ENCODE results near the gene CLK3. TPM values are rescaled to one million over a fixed set of nuclear protein-coding genes. Genes with fewer than 3 reads are reported as not detected.

Gene CLK3
- total RNA-seq (2022; extraction: Qiagen RNA extraction) = 33.4 to 40.5 TPM (median 35.7 TPM) in 5 replicates

DNA sequence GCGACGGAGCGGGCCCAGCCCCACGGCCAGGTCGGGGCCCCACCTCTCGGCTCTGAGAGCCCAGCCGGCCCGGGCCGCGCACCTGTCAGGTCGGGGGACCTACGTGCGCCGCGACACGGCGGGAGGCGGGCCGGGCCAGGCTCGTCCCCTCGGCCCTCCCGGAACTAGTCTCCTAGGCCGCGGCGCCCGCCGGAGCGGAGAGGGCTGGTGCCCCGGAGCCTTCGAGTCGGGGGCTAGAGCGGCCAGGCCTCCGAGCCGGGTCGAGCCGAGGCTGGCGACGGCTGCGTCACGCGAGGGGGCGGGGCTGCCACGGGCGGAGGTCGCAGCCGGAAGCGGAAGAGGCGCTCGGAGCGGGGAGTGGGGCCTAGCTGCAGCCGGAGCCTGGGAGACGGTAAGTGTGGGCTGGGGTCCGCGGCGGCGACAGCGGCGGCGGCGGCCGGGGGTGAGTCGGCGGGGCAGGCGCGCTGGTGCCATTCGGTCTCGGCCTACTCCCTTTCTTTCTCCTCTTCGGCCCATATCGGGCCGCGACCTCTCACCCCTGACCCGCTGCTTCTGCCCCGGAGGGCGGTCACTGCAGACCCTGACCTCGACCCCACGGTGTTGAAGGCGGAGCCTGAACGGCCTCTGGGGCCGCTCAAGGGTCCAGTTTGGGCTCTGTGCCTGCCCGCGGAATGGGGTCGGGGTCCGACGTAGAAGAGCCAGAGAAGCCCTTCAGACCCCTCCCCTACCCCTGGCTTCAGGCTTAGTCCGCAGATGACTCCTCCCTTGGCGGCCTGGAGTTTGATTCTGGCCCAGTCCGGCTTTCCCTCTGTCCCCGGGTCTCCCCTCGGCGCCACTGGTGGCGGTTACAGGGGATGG, at the start of gene CLK3:
TSS of gene CLK3 (plus strand) at position 329 of the 858 bp plus-strand sequence. CDS start 3,361 bp downstream, outside the sequence.

Other genes with a start within 250 kb of the CLK3 start
- 0.05 TPM in 1 of 5 replicates, not detected in the others for gene CYP11A1, start 248.2 kb upstream of the CLK3 start, total RNA-seq (2022; extraction: Qiagen RNA extraction)
- gene SEMA7A, start 181.9 kb upstream of the CLK3 start, total RNA-seq (2022; extraction: Qiagen RNA extraction) = 0.98 to 1.3 TPM (median 1.1 TPM) in 5 replicates
- 36.9 to 41.9 TPM (median 41.5 TPM) in 5 replicates for gene UBL7, start 154.7 kb upstream of the CLK3 start, total RNA-seq (2022; extraction: Qiagen RNA extraction)
- gene ARID3B, start 74.6 kb upstream of the CLK3 start, total RNA-seq (2022; extraction: Qiagen RNA extraction) = 2.9 to 3.7 TPM (median 3.1 TPM) in 5 replicates
- gene EDC3, start 80.2 kb downstream of the CLK3 start, total RNA-seq (2022; extraction: Qiagen RNA extraction) = 21.8 to 25.5 TPM (median 22.7 TPM) in 5 replicates
- gene CYP1A1, start 109.7 kb downstream of the CLK3 start, total RNA-seq (2022; extraction: Qiagen RNA extraction) = 1.5 to 2.7 TPM (median 1.6 TPM) in 5 replicates
- gene CYP1A2, start 133.0 kb downstream of the CLK3 start, total RNA-seq (2022; extraction: Qiagen RNA extraction) = not detected in 5 replicates
- 56.2 to 70.7 TPM (median 66.9 TPM) in 5 replicates for gene CSK, start 166.2 kb downstream of the CLK3 start, total RNA-seq (2022; extraction: Qiagen RNA extraction)
- gene LMAN1L, start 197.0 kb downstream of the CLK3 start, total RNA-seq (2022; extraction: Qiagen RNA extraction) = 0.04 TPM in 1 of 5 replicates, not detected in the others
- 0.05 to 0.06 TPM in 2 of 5 replicates, not detected in the others for gene CPLX3, start 210.8 kb downstream of the CLK3 start, total RNA-seq (2022; extraction: Qiagen RNA extraction)
- gene ULK3, start 227.3 kb downstream of the CLK3 start, total RNA-seq (2022; extraction: Qiagen RNA extraction) = 21.0 to 36.3 TPM (median 29.4 TPM) in 5 replicates